Esophagus muscularis mucosa (tissue), 3 donors: ENCODE results near the gene NCEH1.

Source experiments
- CTCF ChIP-seq, 3 experiments: fragments of 200-600 bp in 2 of 3; fragments of 450-650 bp in 1 of 3; sonication (generic) in 2 of 3; IDR thresholded peaks; one replicate each; pipeline ENCODE4 v1.5.1; 2017 to 2019; ENCODE audit warnings: antibody characterized with exemption in 3 of 3, mild to moderate bottlenecking in 2 of 3, moderate library complexity in 1 of 3
- POLR2AphosphoS5 ChIP-seq, 2 donors: sonication (generic); formaldehyde crosslinking; IDR thresholded peaks; one replicate each; pipeline ENCODE4 v1.6.1; 2017; ENCODE audit warnings: antibody characterized with exemption in 2 of 2

- TF ChIP-seq CTCF (IDR thresholded peaks at IDR 0.05), result no peak
- peak in 1 of 2 donors; percentile 46 for TF ChIP-seq POLR2AphosphoS5 (IDR thresholded peaks at IDR 0.05)
Measured at GRCh38 chr3:172648747-172649146, 62.1 kb downstream of the NCEH1 start.
